NOMO-1 treated with dmso at 0.1 percent for 144 hours (cell line): Measurements from ENCODE around the gene UBE2D4.
"Not testable (repeated sequence)": the region's sequence is repeated elsewhere in the genome, so short reads cannot be mapped to it uniquely, and the experiment has no call there.

Experiments used
- DNase-seq: peaks from one replicate; lab custom pipeline; 2025; ENCODE audit not compliant: unreplicated experiment; lab: John Stamatoyannopoulos, UW

Gene UBE2D4

DNA sequence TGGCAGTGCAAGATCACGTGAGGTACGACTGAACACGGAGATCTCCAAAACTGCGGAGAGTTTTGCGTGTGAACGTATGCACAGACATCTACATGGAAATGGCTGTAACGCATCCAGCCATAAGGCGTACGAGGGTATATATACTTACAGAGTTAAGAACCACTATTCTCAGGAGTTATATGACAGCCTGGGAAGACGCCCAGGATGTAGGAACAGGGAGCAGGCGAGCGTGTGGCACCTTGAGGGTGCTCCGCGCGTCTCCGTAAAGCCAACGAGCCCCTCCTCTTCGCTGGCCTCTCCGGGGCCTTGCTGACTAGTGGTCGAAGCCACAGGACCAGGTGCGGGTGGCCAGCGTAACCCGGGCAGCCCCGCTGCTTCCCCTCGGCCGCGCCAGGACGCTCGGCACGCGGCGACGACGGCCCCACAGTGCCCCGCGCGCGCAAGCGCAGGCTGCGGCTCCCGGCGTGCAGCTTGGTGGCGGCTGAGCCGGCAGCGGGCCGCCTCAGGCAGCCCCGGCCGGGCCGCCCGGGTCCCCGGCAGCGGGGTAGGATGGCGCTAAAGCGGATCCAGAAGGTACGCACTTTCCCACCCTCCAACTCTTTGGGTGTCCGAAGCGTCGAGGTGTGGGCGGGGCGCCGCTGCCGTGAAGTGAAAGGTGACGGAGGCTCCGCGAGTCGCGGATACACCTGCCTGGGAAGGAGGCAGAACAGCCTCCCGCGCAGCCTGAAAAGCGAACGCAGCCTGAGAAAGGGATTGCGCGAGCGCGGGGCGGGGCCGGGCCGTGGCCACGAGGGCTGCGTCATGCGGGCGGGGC, at the start of gene UBE2D4:
UBE2D4 (plus strand) TSS at position 453 of the 814 bp plus-strand sequence; CDS start at position 550, 97 bp downstream.
- DNase-seq = peak; percentile 68

DNA sequence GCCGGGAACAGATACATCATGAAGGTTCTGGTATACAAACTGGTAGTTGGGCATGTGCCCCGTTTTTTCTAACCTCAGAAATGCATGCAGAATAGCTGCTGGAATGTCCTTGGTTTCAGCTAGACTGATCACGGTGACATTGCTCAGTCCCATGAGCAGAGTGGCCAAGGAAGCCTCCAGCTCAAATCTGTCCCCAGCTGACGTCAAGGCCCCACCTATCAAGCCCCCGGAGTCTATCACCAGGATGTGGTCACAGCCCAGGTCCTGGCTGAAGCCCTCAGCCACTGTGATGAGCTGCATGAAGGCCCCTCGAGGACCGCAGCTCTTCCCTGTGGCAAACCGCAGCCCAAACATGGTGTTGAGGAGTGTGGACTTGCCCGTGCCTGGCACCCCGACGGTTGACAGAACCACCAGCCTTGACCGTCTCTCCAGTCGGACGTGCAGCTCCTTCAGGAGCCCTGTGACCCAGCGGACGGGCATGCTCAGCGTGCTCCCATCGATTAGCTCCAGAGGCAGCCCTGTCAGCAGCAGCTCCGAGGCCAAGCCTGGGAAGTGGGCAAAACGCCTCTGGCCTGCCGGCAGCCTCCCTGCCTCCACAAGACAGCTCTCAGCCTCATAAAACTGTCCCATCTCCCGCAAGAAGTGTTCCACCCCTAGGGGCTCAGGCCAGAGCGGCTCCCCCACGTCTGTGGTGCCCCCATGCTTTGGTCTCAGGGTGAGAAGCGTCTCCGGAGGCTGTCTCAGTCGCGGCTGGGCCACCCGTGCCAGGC, 49.1 kb upstream of the UBE2D4 start:
- no peak for DNase-seq

DNA sequence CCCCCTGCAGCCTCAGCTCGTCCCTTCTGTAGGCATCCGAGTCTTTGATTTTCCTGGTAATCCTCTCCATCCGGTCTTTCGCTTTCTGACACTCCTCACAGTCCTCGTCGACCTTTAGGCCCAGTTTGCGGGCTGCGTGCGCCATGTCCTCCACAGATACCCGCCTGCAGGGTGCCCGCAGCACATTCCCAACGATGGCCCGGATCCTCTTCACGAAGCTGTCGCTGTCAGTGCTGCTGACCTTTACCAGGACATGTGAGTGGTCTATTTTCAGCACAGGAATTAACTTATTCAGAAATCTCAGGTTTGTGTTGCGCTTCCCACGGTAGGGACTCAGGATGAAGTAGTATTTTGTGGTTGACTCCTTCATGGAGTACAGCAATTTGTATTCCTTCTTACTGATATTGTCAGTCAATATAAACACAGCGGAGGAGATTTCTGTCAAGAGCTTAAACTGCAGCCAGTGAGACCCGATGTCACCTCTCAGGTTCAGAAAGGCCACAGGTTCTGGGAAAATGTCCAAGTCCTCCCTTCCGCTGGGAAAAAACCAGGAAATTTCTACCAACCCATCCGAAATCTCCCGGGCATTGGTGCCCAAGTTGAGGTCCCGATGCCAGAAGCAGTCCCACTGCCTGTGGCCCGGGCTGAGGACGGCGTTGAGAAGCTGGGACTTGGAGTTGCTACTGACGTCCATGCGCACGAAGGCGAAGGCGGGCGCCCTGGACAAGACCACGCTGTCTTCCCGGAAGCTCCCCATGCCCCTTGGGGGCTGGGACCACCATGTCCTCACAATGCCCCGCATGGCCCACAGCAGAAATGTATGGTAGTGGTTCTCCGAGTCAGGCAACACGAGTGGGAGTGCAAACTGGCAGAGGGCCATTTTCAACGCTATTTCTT, 48.0 kb upstream of the UBE2D4 start:
- DNase-seq = no peak

DNA sequence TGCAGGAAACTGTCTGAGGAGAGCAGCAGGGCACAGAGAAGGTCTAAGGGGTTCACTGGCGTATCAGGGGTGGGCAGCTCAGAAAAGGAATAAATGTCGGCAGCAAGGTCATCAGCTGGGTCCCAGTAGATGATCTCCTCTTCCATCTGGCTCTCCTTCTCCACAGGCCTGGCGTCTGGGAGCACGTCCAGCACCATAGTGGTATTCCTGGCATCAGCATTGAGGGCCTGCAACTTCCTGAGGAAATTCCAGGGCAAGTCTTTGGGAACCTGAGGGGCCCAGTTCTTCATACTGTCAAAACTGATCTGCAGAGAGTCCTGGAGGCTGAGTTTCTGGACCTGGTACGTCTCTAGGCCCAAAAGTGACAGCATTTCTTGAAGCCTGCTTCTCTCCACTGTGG, 47.4 kb upstream of the UBE2D4 start:
- DNase-seq = no peak

DNA sequence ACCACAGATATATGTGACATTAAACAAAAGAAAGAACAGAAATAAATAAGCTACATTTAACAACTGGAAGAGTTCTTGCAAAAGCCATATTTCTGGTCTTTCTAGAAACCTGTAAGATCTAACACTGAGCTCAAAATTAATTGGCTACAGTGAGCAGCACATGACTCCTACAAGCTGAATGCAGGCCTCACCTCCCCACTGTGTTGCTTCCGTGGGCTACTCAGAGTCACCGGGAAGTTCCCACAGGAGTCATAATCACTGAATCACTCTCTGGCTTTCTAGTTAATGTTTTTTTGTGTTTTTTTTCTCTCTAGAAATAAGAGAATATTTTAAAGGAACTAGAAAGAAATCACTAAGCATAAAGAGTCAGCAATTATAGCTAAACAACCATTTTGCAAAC, 46.8 kb upstream of the UBE2D4 start:
- no peak for DNase-seq

DNA sequence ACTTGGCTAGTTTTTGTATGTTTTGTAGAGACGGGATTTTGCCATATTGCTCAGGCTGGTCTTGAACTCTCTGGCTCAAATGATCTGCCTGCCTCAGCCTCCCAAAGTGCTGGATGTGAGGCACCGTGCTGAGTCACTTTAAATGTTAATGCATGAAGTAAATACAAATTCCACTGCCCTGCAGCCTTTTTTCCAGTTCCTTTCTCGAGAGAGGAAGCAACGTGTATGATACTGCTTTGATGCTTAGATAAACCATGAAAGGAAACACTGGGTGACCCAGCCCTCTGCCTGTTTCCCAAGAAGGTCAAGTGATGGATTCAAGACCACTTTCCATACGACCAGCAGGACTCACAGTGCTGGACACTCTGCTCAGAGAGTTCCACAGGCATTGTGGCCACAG, 45.6 kb upstream of the UBE2D4 start:
- no peak for DNase-seq

DNA sequence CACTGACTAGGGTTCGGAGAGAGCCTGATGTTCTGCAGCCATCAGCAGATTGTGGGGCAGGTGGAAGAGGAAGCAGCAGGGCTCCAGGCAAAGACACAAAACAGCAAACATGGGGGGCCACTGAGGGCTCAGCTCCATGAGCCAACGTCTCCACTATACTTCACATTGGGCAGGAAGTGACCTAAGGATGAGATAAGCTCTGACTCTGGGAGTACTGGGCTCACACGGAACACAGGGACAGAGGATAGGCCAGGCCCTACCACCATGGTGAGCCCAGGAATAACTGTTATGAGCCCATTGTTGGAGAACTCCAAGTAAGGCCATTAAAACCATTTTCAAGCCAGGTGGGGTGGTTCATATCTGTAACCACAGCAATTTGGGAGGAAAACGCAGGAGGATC, 42.0 kb upstream of the UBE2D4 start:
- DNase-seq = no peak

DNA sequence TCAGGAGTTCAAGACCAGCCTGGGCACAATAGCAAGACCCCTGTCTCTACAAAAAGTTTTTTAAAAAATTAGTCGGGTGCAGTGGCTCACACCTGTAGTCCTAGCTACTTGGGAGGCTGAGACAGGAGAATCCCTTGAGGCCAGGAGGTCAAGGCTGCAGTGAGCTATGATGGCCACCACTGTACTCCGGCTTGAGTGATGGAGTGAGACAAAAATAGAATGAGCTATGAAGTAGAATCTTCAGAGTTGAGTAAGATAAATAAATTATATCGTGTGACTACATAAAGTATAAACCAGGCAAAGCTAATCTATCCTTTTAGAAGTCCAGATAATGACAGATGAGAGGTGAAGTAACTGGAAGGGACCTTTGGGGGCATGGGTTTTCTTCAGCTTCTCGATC, 41.6 kb upstream of the UBE2D4 start:
- DNase-seq = no peak

DNA sequence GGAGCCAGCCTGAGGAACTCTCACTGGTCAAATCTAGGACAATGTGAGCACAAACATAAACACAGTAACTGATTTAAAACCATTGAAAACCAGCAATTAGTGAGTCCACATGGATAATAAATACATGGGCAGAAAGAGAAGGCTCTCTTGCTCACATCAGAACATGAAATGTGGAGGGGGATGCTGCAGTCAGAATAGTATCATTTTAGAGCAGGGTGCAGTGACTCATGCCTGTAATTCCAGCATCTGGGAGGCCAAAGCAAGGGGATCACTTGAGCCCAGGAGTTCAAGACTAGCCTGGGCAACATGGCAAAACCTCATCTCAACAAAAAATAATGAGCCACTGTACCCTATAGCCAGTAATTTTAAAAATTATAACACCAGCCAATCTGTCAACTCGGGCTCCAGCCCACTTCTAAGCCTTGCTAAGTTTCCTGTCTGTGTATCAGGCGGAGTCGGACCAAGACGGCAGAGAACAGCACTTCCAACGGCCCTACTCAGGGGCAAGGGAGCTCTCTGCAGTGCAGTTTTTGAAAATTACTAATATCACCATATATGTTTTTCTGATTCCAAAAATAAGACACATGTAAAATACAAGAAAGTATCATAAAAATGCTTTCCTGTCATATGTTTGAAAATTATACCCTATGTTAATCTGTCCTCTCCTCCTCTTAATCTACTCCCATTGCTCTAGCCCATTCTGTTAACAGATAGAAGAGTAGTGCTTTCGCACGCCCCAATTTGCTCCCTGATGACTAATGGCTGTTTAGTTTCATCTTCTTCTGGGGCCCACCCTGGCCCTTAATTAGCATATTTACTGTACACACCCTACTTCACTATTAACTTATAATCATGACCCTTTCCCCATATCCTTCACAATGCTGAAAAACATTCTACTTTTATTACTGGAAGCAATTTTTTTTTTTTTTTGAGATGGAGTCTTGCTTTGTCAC, 37.0 kb upstream of the UBE2D4 start:
- DNase-seq = no peak

DNA sequence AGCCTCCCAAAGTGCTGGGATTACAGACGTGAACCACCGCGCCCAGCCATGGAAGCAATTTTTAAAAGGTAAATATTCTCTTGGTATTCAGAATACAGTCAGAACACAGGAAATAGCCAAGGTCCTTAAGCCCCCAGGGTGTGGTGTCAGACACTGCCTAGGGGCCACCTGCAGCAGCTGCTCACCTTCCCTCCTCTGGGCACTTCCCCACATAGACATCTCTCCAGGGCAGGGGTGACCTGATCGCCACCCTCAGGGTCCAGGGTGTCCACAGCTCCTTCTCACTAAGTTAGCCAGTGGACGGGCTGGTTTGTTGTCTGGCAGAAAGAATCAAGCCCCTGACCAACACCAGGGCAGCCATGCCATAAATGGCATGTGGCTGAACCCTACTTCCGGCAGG, 35.8 kb upstream of the UBE2D4 start:
- DNase-seq = no peak

DNA sequence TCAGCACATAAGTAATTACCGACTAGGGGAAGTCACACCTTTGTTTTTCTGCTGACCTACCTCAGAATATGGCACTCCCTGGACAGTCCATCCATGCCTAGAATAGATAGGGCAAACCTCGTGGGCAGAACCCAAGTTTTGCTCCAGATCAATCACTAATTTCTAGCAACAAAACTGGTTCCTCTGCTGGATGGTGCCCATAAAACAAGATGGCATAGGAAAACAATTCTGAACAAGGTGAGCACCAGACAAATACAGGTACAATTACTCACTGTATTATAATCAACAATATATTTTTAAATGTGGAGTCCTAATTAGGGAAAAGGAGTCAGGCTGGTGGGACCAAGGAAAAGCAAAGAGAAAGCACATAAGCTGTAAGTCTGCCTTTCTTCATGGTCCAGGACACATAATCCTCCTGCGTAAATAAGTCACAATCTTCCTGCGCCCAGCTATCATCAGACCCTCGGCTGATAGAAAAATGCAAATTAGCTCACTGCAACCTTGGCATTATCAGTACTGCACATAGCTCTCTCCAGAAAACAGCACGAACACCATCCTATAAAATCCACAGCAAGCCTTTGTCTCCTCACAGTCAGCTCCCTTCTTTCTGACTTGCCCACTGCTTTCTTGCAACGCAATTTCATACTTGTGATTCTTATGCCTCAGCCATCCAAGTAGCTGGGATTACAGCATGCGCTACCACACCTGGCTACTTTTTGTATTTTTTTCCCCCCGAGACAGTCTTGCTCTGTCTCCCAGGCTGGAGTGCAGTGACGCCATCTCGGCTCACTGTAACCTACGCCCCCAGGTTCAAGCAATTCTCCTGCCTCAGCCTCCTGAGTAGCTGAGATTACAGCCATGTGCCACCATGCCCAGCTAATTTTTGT, 34.9 kb upstream of the UBE2D4 start:
- no peak for DNase-seq

DNA sequence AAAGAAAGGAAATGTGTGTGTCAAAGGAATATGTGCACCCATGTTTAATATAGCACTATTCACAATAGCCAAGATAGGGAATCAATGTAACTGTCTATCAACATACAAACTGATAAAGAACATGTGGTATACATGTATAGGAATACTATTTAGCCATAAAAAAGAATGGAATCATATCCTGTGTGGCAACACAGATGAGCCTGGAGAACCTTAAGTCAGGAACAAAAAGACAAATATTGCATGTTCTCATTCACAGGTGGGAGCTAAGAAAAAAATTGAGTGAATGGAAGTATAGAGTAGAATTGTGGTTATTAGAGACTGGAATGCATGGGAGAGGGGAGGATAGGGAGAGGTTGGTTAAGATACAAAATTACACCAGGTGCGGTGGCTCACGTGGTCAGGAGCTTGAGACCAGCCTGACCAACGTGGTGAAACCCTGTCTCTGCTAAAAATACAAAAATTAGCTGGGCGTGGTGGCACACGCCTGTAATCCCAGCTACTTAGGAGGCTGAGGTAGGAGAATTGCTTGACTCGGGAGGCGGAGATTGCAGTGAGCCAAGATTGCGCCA, 30.3 kb upstream of the UBE2D4 start:
- DNase-seq = no peak

DNA sequence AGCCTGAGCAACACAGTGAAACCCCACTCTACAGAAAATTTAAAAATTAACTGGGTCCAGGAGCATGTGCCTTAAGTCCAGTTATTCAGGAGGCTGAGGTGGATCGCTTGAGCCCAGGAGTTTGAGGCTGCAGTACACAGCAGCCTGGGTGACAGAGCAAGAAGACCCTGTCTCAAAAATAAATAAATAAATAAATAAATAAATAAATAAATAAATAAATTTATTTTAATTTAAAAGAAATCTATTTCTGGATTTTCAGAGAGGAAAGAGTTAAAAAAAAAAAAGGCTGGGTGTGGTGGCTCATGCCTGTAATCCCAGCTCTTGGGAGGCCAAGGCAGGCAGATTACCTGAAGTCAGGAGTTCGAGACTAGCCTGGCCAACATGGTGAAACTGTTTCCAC, 27.7 kb upstream of the UBE2D4 start:
- DNase-seq = not testable (repeated sequence)

DNA sequence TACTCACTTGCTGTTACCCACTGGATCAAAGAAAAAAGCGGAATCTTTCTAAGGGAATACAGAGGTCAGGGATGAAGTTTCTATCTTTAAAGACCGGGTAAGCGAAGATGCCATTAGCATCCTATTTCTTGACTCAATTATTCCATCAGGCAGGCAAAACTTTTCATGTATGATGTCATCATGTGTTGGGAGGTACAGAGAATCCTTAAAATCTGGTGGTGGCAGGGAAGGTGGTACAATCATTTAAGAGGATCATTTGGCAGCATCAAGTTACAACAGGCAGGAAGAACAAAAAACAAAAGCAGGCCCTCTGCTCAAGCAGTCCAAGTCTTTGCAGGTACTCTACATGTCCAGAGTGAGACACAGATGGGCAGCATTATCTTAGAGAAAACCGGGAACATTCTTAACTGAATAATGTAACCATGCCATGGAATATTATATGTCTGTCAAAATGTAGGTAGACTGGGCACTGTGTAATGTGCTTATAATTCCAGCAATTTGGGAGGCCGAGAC, 23.6 kb upstream of the UBE2D4 start:
- DNase-seq = no peak

DNA sequence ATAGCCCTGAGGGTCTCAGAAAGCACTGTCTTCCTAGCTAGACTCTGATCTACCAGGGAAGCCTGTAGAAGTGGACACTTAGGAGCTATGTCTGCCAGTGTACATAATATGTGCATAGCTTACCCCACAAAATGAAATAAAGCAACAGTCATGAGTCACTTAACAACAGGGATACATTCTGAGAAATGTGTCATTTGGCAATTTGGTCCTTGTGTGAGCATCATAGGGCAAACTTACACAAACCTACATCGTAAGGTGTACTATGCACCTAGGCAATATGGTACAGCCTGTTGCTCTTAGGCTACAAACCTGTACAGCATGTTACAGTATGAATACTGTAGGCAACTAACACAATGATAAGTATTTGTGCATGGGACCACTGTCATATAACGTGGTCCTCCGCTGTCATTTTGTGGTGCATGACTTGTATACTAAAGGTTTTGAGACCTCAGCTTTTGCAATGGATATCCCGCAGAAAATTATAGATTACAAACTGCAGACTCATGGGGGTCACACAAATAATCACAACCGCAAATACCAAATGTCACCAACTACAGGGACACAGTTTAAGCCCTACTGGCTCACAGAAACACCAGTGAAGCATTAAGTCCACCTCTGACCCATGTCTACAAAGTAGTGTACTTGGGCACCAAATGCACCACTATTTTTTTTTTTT, 21.6 kb upstream of the UBE2D4 start:
- no peak for DNase-seq

DNA sequence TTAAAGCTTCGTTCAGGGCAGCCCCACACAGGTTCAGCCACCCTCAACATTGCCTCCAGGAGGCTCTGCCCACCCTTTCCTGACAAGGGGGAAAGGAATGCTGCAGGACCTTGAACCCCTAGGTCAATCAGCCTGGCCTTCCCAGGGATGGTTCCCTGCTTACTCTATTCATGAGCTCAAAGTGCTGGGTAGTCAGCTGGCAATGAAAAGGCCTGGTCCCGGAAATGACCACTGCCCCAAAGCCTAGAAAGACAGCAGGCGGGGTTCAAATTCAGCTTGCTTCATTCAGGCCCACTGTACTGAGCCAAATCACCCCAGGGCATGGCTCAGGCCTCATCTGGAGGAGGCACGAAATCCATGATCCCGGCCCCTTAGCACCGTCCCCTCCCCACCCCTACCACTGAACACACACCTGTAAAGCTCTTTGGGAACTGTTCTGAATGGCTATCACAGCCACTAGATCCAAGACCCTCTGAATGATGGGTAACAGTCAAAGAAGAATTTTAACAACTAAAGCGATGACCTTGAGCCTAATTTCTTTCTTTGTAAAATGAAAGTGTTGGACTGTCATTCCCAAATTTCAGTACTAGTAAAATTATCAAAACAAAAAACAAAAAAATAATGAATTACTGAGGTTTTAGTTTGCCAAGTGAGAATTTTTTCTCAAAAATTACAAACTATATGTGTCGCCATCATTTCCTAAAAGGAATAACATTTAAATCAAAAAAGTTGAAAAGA, 20.9 kb upstream of the UBE2D4 start:
- DNase-seq = no peak

DNA sequence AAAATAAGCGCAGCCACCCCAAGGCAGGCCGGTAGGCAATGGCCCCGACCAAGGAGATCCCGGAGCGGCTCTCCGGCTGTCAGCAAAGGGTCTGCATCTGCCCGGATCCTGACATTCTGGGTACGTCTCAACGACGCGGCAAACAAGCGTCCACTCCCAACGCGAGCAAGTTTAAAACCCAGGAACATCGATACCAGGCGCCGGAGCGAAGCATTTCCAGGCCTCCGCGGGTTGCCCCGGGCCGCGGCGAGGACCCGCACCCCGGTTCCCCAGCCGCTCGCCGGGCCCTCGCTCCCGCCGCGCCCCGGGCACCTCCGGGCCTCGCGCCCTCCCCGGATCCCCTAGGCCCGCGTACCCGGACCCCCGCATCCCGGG, 20.3 kb upstream of the UBE2D4 start:
- no peak for DNase-seq
